Mononuclear cell (primary cell): ENCODE measurements around the gene STOML1. TPM values are rescaled to one million over a fixed set of nuclear protein-coding genes. Genes with fewer than 3 reads are reported as not detected.

Source experiments
- H3K27me3 ChIP-seq: 2 replicates; pipeline ENCODE4 v1.6.0; 2011; ENCODE audit warnings: low read length, control low read depth; ENCODE audit not compliant: insufficient read depth
- H3K4me1 ChIP-seq: 2 replicates; pipeline ENCODE4 v1.5.1; 2011; ENCODE audit warnings: mild to moderate bottlenecking, low read length, control low read depth; ENCODE audit not compliant: insufficient read depth
- H3K4me3 ChIP-seq: 2 replicates; pipeline ENCODE4 v1.5.1; 2011; ENCODE audit warnings: mild to moderate bottlenecking, low read length, moderate library complexity
- H3K9me3 ChIP-seq: 2 replicates; pipeline ENCODE4 v1.5.1; 2011; ENCODE audit warnings: low read depth, mild to moderate bottlenecking, control low read depth, low read length
- total RNA-seq: library from RNA; depleted of rRNA; stranded (reverse); fragments of >200 nt; gene quantifications from one replicate; pipeline ENCODE4 v1.2.3, GENCODE V29; 2012

The STOML1 gene
- total RNA-seq, 1 donor = 2.2 TPM

DNA sequence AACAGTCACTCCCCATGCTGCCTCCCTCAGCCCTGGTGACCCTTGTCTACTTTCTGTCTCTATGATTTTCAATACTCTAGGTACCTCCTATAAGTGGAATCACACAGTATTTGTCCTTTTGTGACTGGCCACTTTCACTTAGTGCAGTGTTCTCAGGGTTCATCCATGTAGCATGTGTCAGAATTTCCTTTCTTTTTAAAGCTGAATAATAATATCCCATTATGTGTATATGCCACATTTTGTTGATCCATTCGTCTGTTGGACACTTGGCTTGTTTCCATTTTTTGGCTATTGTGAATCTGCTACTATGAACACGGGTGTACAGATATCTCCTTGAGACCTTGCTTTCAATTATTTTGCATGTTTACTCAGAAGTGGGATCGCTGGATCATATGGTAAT lies 36.6 kb upstream of the STOML1 start:
- H3K27me3 ChIP-seq = no peaks in the 10 kb centered on the region
- H3K9me3 ChIP-seq = no peaks in the 10 kb centered on the region
- H3K4me3 ChIP-seq = no peak overlapping the region
- no peaks in the 10 kb centered on the region for H3K4me1 ChIP-seq

DNA sequence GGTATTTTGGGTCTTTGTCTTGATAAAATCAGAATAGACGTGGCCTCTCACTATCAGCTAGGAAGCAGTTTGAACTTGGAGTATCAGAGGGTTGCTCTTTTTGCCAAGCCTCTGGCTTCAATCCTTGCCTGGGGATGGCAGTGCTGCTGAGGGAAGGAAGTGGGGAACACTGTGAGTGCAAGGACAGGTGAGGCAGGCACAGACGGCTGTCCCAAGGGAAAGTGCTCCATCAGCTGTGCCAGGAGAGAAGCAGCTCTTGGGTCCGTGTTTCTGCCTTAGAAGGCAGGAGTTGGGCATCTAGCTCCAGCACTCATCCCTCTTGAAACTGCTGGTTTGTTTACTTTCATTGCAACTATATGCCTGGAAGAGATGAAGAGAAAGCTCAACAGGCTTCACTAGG lies 35.6 kb upstream of the STOML1 start:
- Histone ChIP-seq H3K27me3 (no peaks in the 10 kb centered on the region), H3K4me1 (no peaks in the 10 kb centered on the region), H3K9me3 (no peaks in the 10 kb centered on the region), H3K4me3 (no peak overlapping the region)

DNA sequence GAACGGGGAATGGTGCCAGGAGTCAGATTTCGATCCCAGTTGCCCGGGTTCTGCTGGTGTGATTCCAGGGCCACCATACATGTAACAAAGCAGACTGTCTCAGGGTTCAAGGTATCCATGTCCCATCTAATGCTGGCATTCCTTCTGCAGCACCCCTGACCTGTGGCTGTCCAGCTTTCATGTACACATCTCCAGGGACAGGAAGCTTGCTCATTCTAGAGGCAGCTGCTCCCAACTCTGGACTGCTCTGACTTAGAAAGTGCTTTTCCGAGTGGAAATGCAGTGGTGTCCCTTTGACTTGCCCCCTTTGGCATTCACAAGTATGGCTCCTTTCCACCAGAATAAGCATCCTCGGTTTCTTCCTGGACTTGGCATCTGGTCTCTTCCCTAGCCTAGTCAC lies 33.3 kb upstream of the STOML1 start:
- Histone ChIP-seq H3K4me1 (no peaks in the 10 kb centered on the region), H3K9me3 (no peaks in the 10 kb centered on the region), H3K27me3 (no peaks in the 10 kb centered on the region), H3K4me3 (no peak overlapping the region)

DNA sequence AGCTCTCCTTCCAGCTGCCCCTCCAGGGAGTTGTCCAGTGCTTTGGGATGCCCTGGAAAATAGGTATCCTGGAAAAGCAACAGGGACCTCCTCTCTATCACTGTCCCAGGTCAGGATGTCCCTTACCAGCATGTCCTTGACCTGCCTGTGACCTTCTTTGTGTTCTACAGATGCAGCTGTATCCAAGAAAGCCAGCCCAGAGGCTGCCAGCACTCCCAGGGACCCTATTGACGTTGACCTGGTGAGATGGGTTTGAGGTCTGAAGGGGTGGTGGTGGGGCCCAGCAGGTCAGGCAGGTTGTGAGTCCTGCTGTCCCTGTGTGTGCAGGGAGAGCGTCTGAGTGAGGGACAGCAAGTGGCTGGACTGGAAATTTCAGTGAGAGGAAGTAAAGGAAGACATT lies 32.6 kb upstream of the STOML1 start:
- Histone ChIP-seq H3K4me1 (no peaks in the 10 kb centered on the region), H3K27me3 (no peaks in the 10 kb centered on the region), H3K9me3 (no peaks in the 10 kb centered on the region), H3K4me3 (no peak overlapping the region)

DNA sequence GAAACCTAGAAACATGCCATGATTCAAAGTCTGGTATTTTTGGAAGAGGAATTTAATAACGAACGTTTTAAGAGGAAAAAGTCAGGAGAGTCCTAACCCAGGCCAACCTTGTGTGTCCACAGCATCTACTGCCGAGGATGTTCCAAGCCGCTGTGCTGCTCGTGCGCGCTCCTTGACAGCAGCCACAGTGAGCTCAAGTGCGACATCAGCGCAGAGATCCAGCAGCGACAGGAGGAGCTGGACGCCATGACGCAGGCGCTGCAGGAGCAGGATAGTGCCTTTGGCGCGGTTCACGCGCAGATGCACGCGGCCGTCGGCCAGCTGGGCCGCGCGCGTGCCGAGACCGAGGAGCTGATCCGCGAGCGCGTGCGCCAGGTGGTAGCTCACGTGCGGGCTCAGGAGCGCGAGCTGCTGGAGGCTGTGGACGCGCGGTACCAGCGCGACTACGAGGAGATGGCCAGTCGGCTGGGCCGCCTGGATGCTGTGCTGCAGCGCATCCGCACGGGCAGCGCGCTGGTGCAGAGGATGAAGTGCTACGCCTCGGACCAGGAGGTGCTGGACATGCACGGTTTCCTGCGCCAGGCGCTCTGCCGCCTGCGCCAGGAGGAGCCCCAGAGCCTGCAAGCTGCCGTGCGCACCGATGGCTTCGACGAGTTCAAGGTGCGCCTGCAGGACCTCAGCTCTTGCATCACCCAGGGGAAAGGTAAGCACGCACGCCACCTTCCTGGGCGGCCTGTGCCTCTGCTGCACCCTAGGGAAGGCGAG lies 30.8 kb upstream of the STOML1 start:
- H3K4me3 ChIP-seq = no peak overlapping the region
- no peaks in the 10 kb centered on the region for H3K27me3 ChIP-seq
- peaks cover 3% of the 10 kb centered on the region for H3K4me1 ChIP-seq
- no peaks in the 10 kb centered on the region for H3K9me3 ChIP-seq

DNA sequence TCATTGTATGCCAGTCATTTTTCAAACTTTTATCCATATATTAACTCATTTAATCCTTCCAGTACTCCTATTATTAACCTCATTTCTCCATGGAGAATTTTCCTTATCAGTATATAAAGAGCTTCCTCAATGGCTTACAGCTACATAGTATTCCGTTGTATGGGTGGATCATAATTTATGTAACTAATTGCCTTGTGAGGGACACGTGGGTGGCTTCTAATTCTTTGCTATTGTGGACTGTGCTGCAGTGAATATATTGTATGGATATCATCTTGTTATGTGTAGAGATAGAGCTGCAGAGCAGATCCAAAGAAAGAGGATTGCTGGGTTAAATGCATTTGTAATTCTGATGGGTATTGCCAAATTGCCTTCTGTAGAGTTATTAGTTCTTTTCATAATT lies 27.6 kb upstream of the STOML1 start:
- no peaks in the 10 kb centered on the region for H3K27me3 ChIP-seq
- peaks cover 7% of the 10 kb centered on the region for H3K4me1 ChIP-seq
- no peaks in the 10 kb centered on the region for H3K9me3 ChIP-seq
- no peak overlapping the region for H3K4me3 ChIP-seq

DNA sequence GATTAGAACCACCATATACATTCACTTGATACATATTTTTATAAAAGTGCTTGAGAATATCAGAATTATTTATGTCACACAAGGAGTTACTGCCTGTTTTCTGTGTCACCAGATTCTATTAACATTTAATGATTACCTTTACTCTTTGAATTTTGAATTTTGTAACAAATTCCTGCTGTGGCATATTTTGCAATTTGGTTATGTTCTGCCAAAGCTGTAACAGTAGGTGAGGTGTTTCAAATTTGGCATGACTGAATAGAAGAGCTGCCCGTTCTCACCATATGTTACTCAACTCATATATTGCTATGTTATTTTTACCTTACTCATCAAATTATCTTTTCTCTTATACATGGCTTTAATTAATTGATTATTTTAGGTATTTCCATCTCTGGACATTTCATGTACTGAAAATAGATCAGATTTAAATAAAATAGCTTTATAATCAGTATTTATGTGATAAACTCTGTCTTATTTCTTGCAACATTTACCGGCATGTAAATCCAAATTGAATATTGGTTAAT lies 21.3 kb upstream of the STOML1 start:
- Histone ChIP-seq H3K4me3 (no peak overlapping the region), H3K9me3 (no peaks in the 10 kb centered on the region), H3K27me3 (no peaks in the 10 kb centered on the region), H3K4me1 (peaks cover 40% of the 10 kb centered on the region)

DNA sequence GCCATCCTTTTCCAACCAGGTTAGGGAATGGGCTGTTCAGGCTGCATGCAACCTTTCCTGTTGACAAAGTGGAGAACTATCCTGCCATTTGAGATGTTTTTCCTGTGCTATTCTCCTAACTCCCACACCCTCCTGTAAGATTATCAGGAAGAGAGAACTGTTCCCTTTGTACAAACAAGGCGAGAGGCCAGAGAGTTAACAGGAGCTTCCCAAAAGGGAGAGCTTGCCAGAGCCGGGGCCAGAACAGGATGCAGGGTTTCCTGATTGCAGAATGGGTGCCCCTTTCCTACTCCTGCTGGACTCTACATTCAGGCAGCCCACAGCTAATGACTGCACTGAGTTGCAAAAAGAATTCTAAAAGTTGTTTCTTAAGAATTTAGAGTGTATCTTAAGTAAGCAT lies 19.5 kb upstream of the STOML1 start:
- Histone ChIP-seq H3K4me3 (no peak overlapping the region), H3K4me1 (peaks cover 58% of the 10 kb centered on the region), H3K27me3 (no peaks in the 10 kb centered on the region)

DNA sequence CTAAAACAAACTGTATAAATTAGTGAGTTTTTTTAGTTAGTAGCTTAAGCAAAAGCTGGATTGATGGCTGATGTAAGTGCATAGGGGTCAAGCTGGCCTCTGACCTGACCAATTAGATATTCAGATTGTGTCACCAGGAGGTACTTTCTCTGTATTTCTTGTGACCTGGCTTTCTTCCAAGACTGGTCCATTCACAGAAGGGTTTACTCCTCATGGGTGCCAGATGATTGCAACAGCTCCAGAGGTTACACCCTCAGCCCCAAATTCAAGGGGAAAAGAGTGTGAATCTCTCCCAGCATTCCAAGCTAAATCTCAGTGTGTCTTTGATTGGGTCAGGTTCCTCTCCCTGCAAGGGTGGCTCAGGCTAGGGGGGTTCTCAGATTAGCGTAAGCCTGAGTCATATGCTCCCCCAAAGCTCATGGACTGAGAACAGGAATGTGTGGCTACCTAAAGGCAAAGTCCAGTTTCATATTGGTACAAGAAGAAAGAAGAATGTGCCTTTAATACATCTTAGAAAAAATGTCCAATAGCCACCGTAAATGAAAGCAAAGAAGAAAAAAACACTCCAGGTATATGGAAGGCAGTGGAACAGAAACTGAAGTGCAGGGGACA lies 18.9 kb upstream of the STOML1 start:
- peaks cover 63% of the 10 kb centered on the region for H3K4me1 ChIP-seq
- H3K27me3 ChIP-seq = no peaks in the 10 kb centered on the region
- H3K9me3 ChIP-seq = no peaks in the 10 kb centered on the region
- H3K4me3 ChIP-seq = no peak overlapping the region

More for the DNA sequence above, 19.5 kb upstream of the STOML1 start:
- no peaks in the 10 kb centered on the region for H3K9me3 ChIP-seq

DNA sequence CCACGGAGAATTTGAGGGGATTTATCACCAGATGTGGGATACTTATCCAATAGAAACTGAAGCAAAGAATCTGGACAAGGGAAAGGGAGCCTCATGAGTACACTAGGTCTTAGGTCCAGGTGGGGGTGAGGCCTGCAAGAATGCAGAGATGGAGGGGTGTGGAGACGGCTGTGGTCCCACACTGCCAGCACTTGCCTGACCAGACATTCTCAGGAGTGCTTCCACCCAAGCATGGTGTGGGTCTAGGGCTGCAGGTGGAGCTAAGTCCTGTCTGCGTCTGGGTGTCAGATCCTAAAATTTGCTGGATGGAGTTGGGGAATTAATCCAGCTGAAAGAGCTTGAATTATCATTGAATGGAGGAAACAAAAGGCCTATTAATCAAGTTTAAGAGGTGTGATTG lies 16.8 kb upstream of the STOML1 start:
- H3K9me3 ChIP-seq = no peaks in the 10 kb centered on the region
- no peaks in the 10 kb centered on the region for H3K27me3 ChIP-seq
- H3K4me3 ChIP-seq = no peak overlapping the region
- H3K4me1 ChIP-seq = peaks cover 65% of the 10 kb centered on the region

DNA sequence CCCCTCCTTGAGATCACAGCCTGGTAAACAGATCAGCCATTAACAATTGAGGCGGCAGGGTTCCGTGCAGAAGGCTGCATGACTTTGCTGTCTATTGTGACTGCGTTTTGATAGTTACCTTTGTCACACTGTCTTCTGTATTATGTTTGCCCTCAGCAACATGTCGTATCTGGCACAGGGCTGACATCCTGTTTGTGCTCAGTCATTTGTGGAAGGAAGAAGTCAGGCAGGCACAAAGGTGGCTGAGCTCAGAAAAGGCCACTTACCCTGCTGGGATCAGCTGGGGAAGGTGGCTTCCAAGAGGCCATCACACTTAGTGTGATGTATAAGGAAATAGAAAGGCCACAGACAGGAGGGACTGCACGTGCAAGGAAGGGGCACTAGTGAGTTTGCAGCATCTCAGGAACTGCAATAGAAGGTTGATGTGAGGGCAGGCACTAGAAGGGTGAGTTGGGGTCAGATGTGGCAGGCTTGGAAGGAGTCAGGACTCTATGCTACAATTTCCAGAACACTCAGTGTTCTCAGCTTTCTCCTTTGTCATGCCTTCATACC lies 15.8 kb upstream of the STOML1 start:
- no peaks in the 10 kb centered on the region for H3K27me3 ChIP-seq
- no peaks in the 10 kb centered on the region for H3K9me3 ChIP-seq
- peaks cover 65% of the 10 kb centered on the region for H3K4me1 ChIP-seq
- no peak overlapping the region for H3K4me3 ChIP-seq

DNA sequence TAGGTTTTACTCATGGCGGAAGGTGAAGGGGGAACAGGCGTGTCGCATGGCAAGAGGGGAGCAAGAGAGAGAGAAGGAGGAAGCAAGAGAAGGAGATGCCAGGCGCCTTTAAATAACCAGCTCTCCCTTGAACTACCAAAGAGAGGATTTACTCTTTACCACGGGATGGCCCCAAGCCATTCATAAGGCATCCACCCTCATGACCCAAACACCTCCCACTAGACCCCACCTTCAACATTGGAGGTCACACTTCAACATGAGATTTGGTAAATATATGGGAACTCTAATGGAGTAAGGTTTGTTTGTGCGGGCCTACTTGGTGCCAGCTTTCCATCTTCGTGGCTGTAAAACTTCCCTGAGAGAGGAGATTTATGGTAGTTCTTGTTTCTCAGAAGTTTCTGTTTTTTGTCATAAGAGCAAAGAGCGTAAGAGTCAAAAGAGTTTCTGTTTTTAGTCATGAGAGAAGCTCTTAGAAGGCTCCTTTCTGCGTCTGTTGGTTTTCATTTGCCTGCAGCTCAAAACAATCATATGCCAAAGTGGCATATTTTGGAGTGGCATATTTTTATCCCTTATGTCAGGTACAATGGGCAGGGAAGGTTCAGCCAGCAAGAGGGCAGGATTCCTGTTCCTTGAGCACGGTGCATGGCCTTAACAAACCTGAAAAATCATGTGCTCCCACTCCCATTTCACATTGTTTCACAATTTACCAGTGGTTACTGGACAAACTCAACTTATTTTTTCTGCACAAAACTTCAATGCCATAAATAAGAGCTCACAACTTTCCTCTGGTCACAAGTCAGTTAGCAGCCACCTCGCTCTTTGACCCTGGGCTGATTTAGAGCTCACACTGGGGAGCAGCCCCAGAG lies 14.9 kb upstream of the STOML1 start:
- H3K27me3 ChIP-seq = no peaks in the 10 kb centered on the region
- no peak overlapping the region for H3K4me3 ChIP-seq
- peaks cover 65% of the 10 kb centered on the region for H3K4me1 ChIP-seq
- H3K9me3 ChIP-seq = no peaks in the 10 kb centered on the region

DNA sequence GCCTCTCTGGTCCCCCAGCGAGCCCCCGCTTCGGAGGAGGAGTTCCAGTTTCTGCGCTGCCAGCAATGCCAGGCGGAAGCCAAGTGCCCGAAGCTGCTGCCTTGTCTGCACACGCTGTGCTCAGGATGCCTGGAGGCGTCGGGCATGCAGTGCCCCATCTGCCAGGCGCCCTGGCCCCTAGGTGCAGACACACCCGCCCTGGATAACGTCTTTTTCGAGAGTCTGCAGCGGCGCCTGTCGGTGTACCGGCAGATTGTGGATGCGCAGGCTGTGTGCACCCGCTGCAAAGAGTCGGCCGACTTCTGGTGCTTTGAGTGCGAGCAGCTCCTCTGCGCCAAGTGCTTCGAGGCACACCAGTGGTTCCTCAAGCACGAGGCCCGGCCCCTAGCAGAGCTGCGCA lies 5.9 kb upstream of the STOML1 start:
- Histone ChIP-seq H3K27me3 (no peaks in the 10 kb centered on the region), H3K9me3 (no peaks in the 10 kb centered on the region), H3K4me1 (peaks cover 61% of the 10 kb centered on the region), H3K4me3 (no peak overlapping the region)

DNA sequence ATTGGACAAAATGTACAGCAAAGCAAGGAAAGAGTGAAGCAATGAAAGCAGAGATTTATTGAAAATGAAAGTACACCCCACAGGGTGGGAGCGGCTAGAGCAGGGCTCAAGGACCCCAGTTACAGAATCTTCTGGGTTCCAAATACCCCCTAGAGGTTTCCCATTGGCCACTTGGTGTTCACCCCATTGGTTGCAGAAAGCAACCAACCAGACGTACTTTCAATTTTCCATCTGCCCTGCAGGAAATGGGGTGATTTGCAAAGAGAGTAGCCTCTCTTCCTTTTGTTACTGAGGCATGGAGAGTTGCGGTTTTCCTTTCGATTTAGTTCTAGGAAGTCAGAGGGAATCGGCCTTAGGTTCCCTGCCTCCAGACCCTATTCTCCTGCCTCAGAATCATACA lies 4.8 kb upstream of the STOML1 start:
- Histone ChIP-seq H3K9me3 (no peaks in the 10 kb centered on the region), H3K27me3 (no peaks in the 10 kb centered on the region), H3K4me1 (peaks cover 69% of the 10 kb centered on the region), H3K4me3 (peak overlapping the region; percentile 23)

DNA sequence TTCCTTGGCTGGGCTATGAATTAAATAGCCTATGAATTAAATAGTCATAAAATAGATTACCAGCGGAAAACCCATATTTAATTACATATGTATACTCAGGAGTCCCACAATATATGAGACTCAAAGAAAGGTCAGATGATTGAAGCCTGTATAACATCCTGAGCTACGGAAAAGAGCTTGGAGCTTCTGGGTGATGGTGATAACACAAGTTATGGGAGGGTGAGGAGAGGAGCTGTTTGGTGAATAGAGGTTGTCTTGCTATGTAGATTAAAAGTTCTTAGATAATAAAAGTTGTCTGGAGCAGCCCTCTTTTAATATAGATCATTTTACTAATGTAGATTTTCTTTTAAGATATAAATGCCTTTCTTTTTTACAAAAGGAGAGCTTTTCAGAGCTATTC lies 4.2 kb upstream of the STOML1 start:
- H3K27me3 ChIP-seq = no peaks in the 10 kb centered on the region
- H3K9me3 ChIP-seq = no peaks in the 10 kb centered on the region
- H3K4me1 ChIP-seq = peaks cover 71% of the 10 kb centered on the region
- H3K4me3 ChIP-seq = peak overlapping the region; percentile 23
